Adrenal gland (tissue), 12 donors: Measurements from ENCODE around the gene SETD2. TPM values are rescaled to one million over a fixed set of nuclear protein-coding genes. Genes with fewer than 3 reads are reported as not detected.

Experiments used
- DNase-seq, 7 donors: peaks; one replicate each; pipeline ENCODE4 v3.0.0-alpha.2; 2019 to 2020
- H3K27ac ChIP-seq, 5 donors: fragments of 200-600 bp; sonication (generic) in 4 of 5; 1 replicate in 3 of 5; 2 replicates in 2 of 5; pipeline versions ENCODE4 v1.5.1 to v1.8.0; 2016 to 2020; ENCODE audit warnings: mild to moderate bottlenecking in 1 of 5
- H3K27me3 ChIP-seq: fragments of 200-600 bp; 2 replicates; pipeline ENCODE4 v1.8.0; 2021
- H3K36me3 ChIP-seq, 2 donors: fragments of 200-600 bp; replicated peaks in 1 of 2; 1 replicate in 1 of 2; 2 replicates in 1 of 2; pipeline versions ENCODE4 v1.5.1 to v1.8.0; 2018 to 2022
- H3K4me1 ChIP-seq, 2 donors: fragments of 200-600 bp; replicated peaks in 1 of 2; 1 replicate in 1 of 2; 2 replicates in 1 of 2; pipeline versions ENCODE4 v1.5.1 to v1.8.0; 2018 to 2021
- H3K4me3 ChIP-seq, 4 donors: fragments of 200-600 bp; sonication (generic) in 3 of 4; one replicate each; pipeline ENCODE4 v1.5.1; 2016 to 2018
- H3K9me3 ChIP-seq, 3 donors: fragments of 200-600 bp; sonication (generic) in 1 of 3; replicated peaks in 1 of 3; 1 replicate in 2 of 3; 2 replicates in 1 of 3; pipeline versions ENCODE4 v1.5.1 to v1.8.0; 2016 to 2021
- POLR2A ChIP-seq, 2 donors: fragments of 450-650 bp; IDR thresholded peaks; one replicate each; pipeline ENCODE4 v1.6.1; 2017; ENCODE audit warnings: antibody characterized with exemption in 2 of 2, mild to moderate bottlenecking in 2 of 2, moderate library complexity in 1 of 2
- WGBS, 4 donors: extraction: QIAGEN DNeasy Blood & Tissue Kit in 2 of 4; methylation state at CpG; one replicate each; pipeline versions ENCODE4 v1.1.5 to v1.1.7; 2013 to 2017; 5-methylcytosine and 5-hydroxymethylcytosine counted together
- intact Hi-C, 2 donors: fragments of 100-400 bp; cut with DNase I; formaldehyde crosslinking; loops; one replicate each; pipeline versions ENCODE4 v1.14.1 to v1.15.0; 2022 to 2023
- polyA plus RNA-seq, 3 donors: library from polyadenylated mRNA; stranded (reverse); fragments of 200-250 nt in 2 of 3; fragments of 350-450 nt in 1 of 3; fragmentation: Illumina TruSeq in 1 of 3; extraction: RNeasy Lipid Tissue Mini Kit (QIAGEN cat#74804) in 1 of 3; gene quantifications; one replicate each; pipeline ENCODE4 v1.2.3, GENCODE V29; 2013 to 2014
- small RNA-seq, 2 donors: library from RNA; depleted of rRNA; stranded (forward); fragments of <200 nt; gene quantifications; one replicate each; pipeline ENCODE3, GENCODE V24; 2016
- total RNA-seq, 9 donors: library from RNA; depleted of rRNA in 4 of 9; stranded (reverse); fragments of >200 nt in 4 of 9; fragments of 120-200 nt in 1 of 9; fragmentation: NEBNext Ultra II Directional in 1 of 9; extraction: Animal tissue kit (Norgen Biotek cat#: 25700) in 1 of 9; gene quantifications; one replicate each; pipeline versions ENCODE4 v1.1.0 to v1.2.4, GENCODE V29; 2013 to 2023
- TF ChIP-seq, protein P1 (sequence below), 6 experiments: fragments of 450-650 bp in 4 of 6; fragments of 200-600 bp in 2 of 6; sonication (generic) in 1 of 6; IDR thresholded peaks; 1 replicate in 5 of 6; 2 replicates in 1 of 6; pipeline versions ENCODE4 v1.5.1 to v1.8.0; 2016 to 2021; ENCODE audit warnings: antibody characterized with exemption in 6 of 6, mild to moderate bottlenecking in 2 of 6, moderate library complexity in 1 of 6
- donor health status: healthy with polysubstance abuse.
- donor health status: Bipolar disorder and iron deficiency.
- donor health status: DM: yes; HTN: yes; CAD: no.
- donor health status: DM: no; HTN: no; CAD: no.
- donor health status: DM: no; HTN: no; CAD: no.
- donor health status: DM: yes; HTN: yes; CAD: no.

The SETD2 gene
- total and polyA plus RNA-seq, 12 donors, result 12.6 to 58.9 (median 39.1) TPM

DNA sequence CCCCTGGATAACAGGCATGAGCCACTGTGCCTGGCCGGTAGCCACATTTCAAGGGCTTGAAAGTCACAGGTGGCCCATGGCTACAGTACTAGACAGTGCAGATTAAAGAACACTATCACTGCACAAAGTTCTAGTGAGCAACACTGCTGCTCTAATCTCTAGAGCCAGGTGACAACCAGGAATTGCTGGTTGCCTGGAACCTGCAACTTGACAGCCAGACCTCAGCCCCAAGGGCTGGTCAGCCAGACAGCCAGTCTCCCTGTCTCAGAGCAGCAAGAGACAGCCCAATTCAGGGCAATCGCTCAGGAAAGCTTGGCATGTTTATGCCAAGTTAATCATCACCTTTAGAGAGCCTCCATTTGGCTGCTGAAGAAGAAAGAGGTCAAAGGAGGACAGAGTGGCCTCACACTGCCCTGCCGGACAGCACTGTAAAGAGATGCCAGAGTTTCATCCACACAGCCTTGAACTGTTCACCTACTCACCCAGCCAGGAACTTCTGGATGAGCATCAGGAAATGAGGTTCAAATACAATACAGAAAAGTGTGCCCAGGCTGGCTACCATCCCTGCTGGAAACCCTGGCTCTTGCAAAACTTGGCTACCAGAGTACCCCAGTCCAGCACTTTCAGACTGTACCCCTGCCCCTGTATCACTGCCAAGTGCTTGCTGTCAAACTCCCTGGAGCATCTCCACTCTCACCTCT is 193.4 kb downstream of the SETD2 start:
- WGBS, 4 donors, result 18 to 21% (median 20%) methylated on average over 3 of the region's 3 CpGs
- TF ChIP-seq POLR2A (IDR thresholded peaks at IDR 0.05), result peak in 1 of 2 donors; percentile 42
- TF ChIP-seq, protein P1, sequence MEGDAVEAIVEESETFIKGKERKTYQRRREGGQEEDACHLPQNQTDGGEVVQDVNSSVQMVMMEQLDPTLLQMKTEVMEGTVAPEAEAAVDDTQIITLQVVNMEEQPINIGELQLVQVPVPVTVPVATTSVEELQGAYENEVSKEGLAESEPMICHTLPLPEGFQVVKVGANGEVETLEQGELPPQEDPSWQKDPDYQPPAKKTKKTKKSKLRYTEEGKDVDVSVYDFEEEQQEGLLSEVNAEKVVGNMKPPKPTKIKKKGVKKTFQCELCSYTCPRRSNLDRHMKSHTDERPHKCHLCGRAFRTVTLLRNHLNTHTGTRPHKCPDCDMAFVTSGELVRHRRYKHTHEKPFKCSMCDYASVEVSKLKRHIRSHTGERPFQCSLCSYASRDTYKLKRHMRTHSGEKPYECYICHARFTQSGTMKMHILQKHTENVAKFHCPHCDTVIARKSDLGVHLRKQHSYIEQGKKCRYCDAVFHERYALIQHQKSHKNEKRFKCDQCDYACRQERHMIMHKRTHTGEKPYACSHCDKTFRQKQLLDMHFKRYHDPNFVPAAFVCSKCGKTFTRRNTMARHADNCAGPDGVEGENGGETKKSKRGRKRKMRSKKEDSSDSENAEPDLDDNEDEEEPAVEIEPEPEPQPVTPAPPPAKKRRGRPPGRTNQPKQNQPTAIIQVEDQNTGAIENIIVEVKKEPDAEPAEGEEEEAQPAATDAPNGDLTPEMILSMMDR (IDR thresholded peaks at IDR 0.05), result no peak
- H3K27me3 ChIP-seq, result no peaks in the 10 kb centered on the region
- DNase-seq, result peak; percentile 60 to 93 (median 85)
- intact Hi-C loops, result loop anchor here in 1 of 2 donors (5.0 kb wide), 1 partner anchor 43 kb away; no protein-coding TSS in a partner anchor
- H3K36me3 ChIP-seq, result no peaks in the 10 kb centered on the region
- H3K27ac ChIP-seq, result peak overlapping the region; percentile 36 to 75 (median 53)
- no peaks in the 10 kb centered on the region for H3K9me3 ChIP-seq
- H3K4me1 ChIP-seq, result peaks cover 37 to 67% of the 10 kb centered on the region in 2 donors
- H3K4me3 ChIP-seq, result no peak overlapping the region

DNA sequence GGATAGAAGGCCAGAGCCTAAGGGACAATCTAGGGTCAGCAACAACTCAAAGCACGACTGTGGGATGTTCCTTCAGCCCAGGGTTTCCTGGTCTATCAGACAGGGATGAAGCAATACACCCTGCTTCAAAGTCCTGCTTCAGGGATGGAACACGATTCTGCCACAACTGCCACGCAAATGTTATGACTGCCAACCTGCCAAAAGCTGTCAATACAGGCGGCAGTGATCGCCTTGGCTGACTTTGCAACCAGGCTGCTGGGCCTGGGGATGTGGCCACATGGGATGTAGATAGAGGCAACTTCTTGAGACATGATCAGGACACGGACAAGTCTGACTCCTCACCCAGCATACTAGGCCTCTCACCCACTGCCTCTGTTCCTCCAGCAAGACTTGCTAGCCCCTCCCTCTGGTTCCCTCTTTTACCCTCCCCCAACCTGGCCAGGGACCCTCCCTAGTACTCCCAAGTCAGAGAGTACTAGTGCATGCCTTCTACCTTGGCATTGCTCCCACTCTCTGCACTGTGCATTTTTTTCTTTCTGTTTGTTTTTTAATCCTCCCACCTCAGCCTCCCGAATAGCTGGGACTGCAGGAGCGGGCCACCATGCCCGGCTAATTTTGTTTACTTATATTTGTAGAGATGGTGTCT is 195.0 kb downstream of the SETD2 start:
- no peaks in the 10 kb centered on the region for H3K36me3 ChIP-seq
- no peaks in the 10 kb centered on the region for H3K27me3 ChIP-seq
- H3K9me3 ChIP-seq, result no peaks in the 10 kb centered on the region
- 54 to 69% (median 64%) methylated on average over 8 to 9 of the region's 9 CpGs for WGBS, 4 donors
- DNase-seq, result no peak
- peak overlapping the region in 3 of 5 donors; percentile 3 to 53 (median 22) for H3K27ac ChIP-seq
- intact Hi-C loops, result no loop called here
- no peak overlapping the region for H3K4me3 ChIP-seq
- no peak for TF ChIP-seq POLR2A (IDR thresholded peaks at IDR 0.05)
- peaks cover 37 to 59% of the 10 kb centered on the region in 2 donors for H3K4me1 ChIP-seq

DNA sequence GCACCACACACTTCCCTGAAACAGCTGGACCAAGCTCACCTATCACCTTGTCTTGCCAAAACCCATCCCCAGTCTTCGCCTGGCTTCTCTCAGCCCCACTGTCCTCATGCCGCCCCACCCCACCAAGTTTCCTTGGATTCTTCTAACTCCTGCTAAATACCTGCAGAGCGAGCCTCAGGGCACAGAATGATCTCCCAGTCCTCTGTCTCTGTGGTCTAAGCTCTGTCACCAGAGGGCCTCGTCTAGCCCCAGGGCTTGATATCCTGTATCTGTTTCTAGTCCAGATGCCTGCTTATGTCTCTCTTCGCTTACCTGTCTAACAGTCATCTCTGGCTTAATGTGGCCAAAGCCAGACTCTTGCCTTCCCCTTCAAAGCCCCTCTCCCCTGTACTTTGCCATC is 197.1 kb downstream of the SETD2 start:
- H3K27me3 ChIP-seq, result no peaks in the 10 kb centered on the region
- H3K4me1 ChIP-seq, result peaks cover 38 to 47% of the 10 kb centered on the region in 2 donors
- DNase-seq, result no peak
- no peaks in the 10 kb centered on the region for H3K36me3 ChIP-seq
- intact Hi-C loops, result no loop called here
- WGBS, 4 donors, result 84 to 87% (median 86%) methylated on average over 5 of the region's 5 CpGs
- no peak overlapping the region for H3K4me3 ChIP-seq
- H3K9me3 ChIP-seq, result no peaks in the 10 kb centered on the region
- TF ChIP-seq POLR2A (IDR thresholded peaks at IDR 0.05), result no peak
- TF ChIP-seq, protein P1 (IDR thresholded peaks at IDR 0.05), result no peak
- peak overlapping the region in 3 of 5 donors; percentile 8 to 34 (median 18) for H3K27ac ChIP-seq

Small RNAs within 50 kb of the gene (small RNA-seq; reads per million reads assigned to genes)
- gene MRPL57P3, result 0 reads per million in 2 donors

Other genes with a start within 250 kb of the SETD2 start
- 10 to 100 TPM; 33.2 to 77.0 (median 66.7) TPM for gene CCDC12, start 187.4 kb downstream of the SETD2 start, total RNA-seq
- 100 to 1,000 TPM in 2 of 3 donors, 10 to 100 TPM in 1; 72.0 to 145 (median 122) TPM for gene CCDC12, start 187.4 kb downstream of the SETD2 start, polyA plus RNA-seq
- gene NBEAL2, start 184.4 kb downstream of the SETD2 start, total RNA-seq, result 10 to 100 TPM in 8 of 9 donors, 1 to 10 TPM in 1; 7.3 to 47.1 (median 28.7) TPM
- gene NBEAL2, start 184.4 kb downstream of the SETD2 start, polyA plus RNA-seq, result 100 to 1,000 TPM in 1 of 3 donors, 10 to 100 TPM in 2; 20.8 to 154 (median 71.6) TPM
- gene KIF9, start 118.7 kb upstream of the SETD2 start, total RNA-seq, result 1 to 10 TPM; 1.1 to 9.8 (median 5.9) TPM
- 10 to 100 TPM in 1 of 3 donors, 1 to 10 TPM in 2; 3.1 to 12.8 (median 4.2) TPM for gene KIF9, start 118.7 kb upstream of the SETD2 start, polyA plus RNA-seq
- 10 to 100 TPM; 10.6 to 62.1 (median 30.5) TPM for gene KLHL18, start 118.8 kb upstream of the SETD2 start, total RNA-seq
- gene KLHL18, start 118.8 kb upstream of the SETD2 start, polyA plus RNA-seq, result 10 to 100 TPM; 14.3 to 42.5 (median 20.9) TPM
- gene PTPN23, start 216.9 kb upstream of the SETD2 start, total RNA-seq, result 10 to 100 TPM; 10.4 to 69.6 (median 34.8) TPM
- 10 to 100 TPM in 2 of 3 donors, 1 to 10 TPM in 1; 8.4 to 70.0 (median 26.7) TPM for gene PTPN23, start 216.9 kb upstream of the SETD2 start, polyA plus RNA-seq